Peyer's patch (tissue), 4 donors: ENCODE measurements around the gene RFX4.

ENCODE experiments used
- CTCF ChIP-seq, 6 experiments: fragments of 450-650 bp in 4 of 6; fragments of 200-600 bp in 2 of 6; sonication (generic) in 1 of 6; IDR thresholded peaks; one replicate each; pipeline ENCODE4 v1.5.1; 2017 to 2019; ENCODE audit warnings: antibody characterized with exemption in 6 of 6, mild to moderate bottlenecking in 3 of 6, moderate library complexity in 1 of 6
- POLR2A ChIP-seq, 2 donors: fragments of 450-650 bp; IDR thresholded peaks; one replicate each; pipeline ENCODE4 v1.5.1; 2017; ENCODE audit warnings: antibody characterized with exemption in 2 of 2, mild to moderate bottlenecking in 2 of 2, moderate library complexity in 2 of 2

GRCh38 chr12:106721915-106722314 lies 139.1 kb downstream of the RFX4 start:
- TF ChIP-seq CTCF (IDR thresholded peaks at IDR 0.05) (no peak), POLR2A (IDR thresholded peaks at IDR 0.05) (no peak)
